ENCODE measurements around the gene CUL7. TPM values are rescaled to one million over a fixed set of nuclear protein-coding genes. Genes with fewer than 3 reads are reported as not detected.

Gene CUL7
- total RNA-seq, 1 experiment from 2014 or later: 34.1 TPM

DNA sequence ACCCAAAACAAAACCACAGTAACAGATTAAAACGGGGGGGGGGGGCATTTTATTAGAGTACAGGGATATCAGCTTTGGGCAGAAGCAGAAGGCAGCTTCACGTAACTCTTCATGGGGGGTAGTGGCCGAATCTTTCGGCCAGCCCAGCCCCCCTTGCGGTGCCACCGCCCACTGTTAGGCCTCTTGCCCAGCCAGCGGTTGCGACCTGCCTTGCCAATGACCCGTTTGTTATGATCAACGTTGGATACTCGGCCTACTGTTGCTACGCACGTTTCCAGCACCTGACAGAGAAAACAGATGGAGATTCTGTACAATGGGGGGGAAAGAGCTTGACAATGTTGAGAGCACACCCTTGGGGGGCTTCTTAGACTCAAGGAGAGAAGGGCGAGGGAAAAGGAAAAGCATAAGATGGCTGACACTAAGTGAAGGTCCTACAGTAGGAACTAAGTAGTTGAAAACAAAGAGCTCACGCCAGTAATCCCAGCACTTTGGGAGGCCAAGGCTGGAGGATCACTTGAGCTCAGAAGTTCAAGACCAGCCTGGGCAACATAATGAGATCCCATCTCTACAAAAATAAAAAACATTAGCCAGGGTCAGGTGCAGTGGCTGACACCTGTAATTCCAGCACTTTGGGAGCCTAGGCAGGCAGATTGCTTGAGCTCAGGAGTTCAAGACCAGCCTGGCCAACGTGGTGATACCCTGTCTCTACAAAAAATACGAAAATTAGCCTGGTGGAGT lies 724 bp upstream of the CUL7 start:
- H3K4me3 ChIP-seq (replicated peaks in 1 of 2; ENCODE audit: low read depth in 1 of 2, low read length in 2 of 2): peak overlapping the region; percentile 97
- no peak for DNase-seq (ENCODE audit: low read depth, low spot score)
- RAD21 ChIA-PET (ENCODE audit: low non-redundant PET in 1 of 2, low total read pairs in 2 of 2, uncharacterized antibody in 2 of 2, unreplicated experiment in 2 of 2): interaction anchor here (0.8 to 1.0 kb wide), 2 partner anchors 22 to 89 kb away, joined by 3 read pairs; no protein-coding TSS in a partner anchor
- no peak for TF ChIP-seq CEBPB (IDR thresholded peaks at IDR 0.05; ENCODE audit: low read depth)
- no peak for TF ChIP-seq ELF1 (IDR thresholded peaks at IDR 0.05; ENCODE audit: borderline replicate concordance, low read depth)
- TF ChIP-seq, protein P1, sequence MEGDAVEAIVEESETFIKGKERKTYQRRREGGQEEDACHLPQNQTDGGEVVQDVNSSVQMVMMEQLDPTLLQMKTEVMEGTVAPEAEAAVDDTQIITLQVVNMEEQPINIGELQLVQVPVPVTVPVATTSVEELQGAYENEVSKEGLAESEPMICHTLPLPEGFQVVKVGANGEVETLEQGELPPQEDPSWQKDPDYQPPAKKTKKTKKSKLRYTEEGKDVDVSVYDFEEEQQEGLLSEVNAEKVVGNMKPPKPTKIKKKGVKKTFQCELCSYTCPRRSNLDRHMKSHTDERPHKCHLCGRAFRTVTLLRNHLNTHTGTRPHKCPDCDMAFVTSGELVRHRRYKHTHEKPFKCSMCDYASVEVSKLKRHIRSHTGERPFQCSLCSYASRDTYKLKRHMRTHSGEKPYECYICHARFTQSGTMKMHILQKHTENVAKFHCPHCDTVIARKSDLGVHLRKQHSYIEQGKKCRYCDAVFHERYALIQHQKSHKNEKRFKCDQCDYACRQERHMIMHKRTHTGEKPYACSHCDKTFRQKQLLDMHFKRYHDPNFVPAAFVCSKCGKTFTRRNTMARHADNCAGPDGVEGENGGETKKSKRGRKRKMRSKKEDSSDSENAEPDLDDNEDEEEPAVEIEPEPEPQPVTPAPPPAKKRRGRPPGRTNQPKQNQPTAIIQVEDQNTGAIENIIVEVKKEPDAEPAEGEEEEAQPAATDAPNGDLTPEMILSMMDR (IDR thresholded peaks at IDR 0.05 in 2 of 3, conservative IDR thresholded peaks at IDR 0.05 in 1 of 3; ENCODE audit: borderline replicate concordance in 1 of 3, insufficient read depth in 1 of 3, low read depth in 2 of 3, low read length in 2 of 3): no peak
- no peak for TF ChIP-seq ZNF274 (IDR thresholded peaks at IDR 0.05; ENCODE audit: low read depth, low read length)
- TF ChIP-seq, protein P2, sequence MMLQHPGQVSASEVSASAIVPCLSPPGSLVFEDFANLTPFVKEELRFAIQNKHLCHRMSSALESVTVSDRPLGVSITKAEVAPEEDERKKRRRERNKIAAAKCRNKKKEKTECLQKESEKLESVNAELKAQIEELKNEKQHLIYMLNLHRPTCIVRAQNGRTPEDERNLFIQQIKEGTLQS (IDR thresholded peaks at IDR 0.05): no peak
- H3K9me3 ChIP-seq (ENCODE audit: control insufficient read depth in 1 of 2, insufficient read depth in 1 of 2, low read depth in 1 of 2, low read length in 2 of 2): no peaks in the 10 kb centered on the region
- no peak overlapping the region for H2AFZ ChIP-seq (ENCODE audit: low read depth, low read length, poor library complexity, severe bottlenecking)
- CTCF ChIA-PET: interaction anchor here (1.5 kb wide), 1 partner anchor 89 kb away, joined by 5 read pairs; no protein-coding TSS in a partner anchor
- no peaks in the 10 kb centered on the region for H4K20me1 ChIP-seq (ENCODE audit: insufficient read depth)
- H3K9me2 ChIP-seq (ENCODE audit: insufficient read depth): no peaks in the 10 kb centered on the region
- peaks cover 44% of the 10 kb centered on the region for H3K79me2 ChIP-seq (ENCODE audit: insufficient read depth, low read length)
- peak overlapping the region; percentile 98 for H3K27ac ChIP-seq (ENCODE audit: low read depth, low read length)
- intact Hi-C loops (cut with micrococcal nuclease): no loop called here
- POLR2A ChIA-PET: interaction anchor here (0.6 to 1.7 kb wide), 7 partner anchors 14 to 120 kb away, joined by 3 to 10 read pairs (median 5); partner anchors contain the start of genes KLHDC3, MEA1, PPP2R5D and PTK7
- peak overlapping the region; percentile 98 for H3K9ac ChIP-seq (ENCODE audit: low read length)
- peaks cover 12 to 31% of the 10 kb centered on the region in 2 experiments; a peak in 3 of 4 replicates for H3K4me1 ChIP-seq (ENCODE audit: control insufficient read depth in 1 of 2, insufficient read depth in 2 of 2, low read length in 2 of 2)
- BruUV-seq (replicated peaks): TSS peak; percentile 99
- H3K27me3 ChIP-seq (ENCODE audit: insufficient read depth, low read length): no peaks in the 10 kb centered on the region
- peak overlapping the region; percentile 99 for H3K4me2 ChIP-seq (ENCODE audit: low read length)
- no peak for ATAC-seq
- H3K36me3 ChIP-seq (ENCODE audit: control insufficient read depth in 1 of 2, insufficient read depth in 2 of 2, low read length in 2 of 2): peaks cover 5 to 25% of the 10 kb centered on the region in 2 experiments; a peak in 2 of 4 replicates

Measured in HCT116 (cell line).